HL-60 (cell line): Measurements from ENCODE around the gene EDIL3.

Experiments
- DNase-seq, 2 experiments: peaks; one replicate each; pipeline ENCODE4 v3.0.0-alpha.2; 2010 to 2020; ENCODE audit warnings: low read depth in 1 of 2, low spot score in 1 of 2
- H3K27ac ChIP-seq: fragments of 250-450 bp; sonication (Bioruptor Pico); replicated peaks from 2 replicates; pipeline ENCODE4 v1.5.1; 2020; ENCODE audit warnings: mild to moderate bottlenecking, moderate library complexity
- H3K27me3 ChIP-seq: fragments of 250-450 bp; sonication (Bioruptor Pico); 2 replicates; pipeline ENCODE4 v1.5.1; 2021; ENCODE audit warnings: mild to moderate bottlenecking, moderate library complexity; ENCODE audit not compliant: insufficient read depth, poor library complexity, severe bottlenecking
- H3K4me3 ChIP-seq: replicated peaks from 2 replicates; pipeline ENCODE4 v1.5.1; 2011; ENCODE audit warnings: mild to moderate bottlenecking, control low read depth, low read length; ENCODE audit not compliant: insufficient read depth
- CTCF ChIP-seq: IDR thresholded peaks from one replicate; pipeline ENCODE4 v1.5.1; 2011; ENCODE audit warnings: low read length, control low read depth, inconsistent platforms; ENCODE audit not compliant: insufficient read depth
- GABPA ChIP-seq: IDR thresholded peaks from 2 replicates; pipeline ENCODE4 v1.6.1; 2012; ENCODE audit warnings: low read depth
- POLR2AphosphoS5 ChIP-seq: IDR thresholded peaks from 2 replicates; pipeline ENCODE4 v1.6.1; 2012; ENCODE audit warnings: low read depth
- REST ChIP-seq: IDR thresholded peaks from 2 replicates; pipeline ENCODE4 v1.6.1; 2012; ENCODE audit warnings: low read depth; ENCODE audit not compliant: insufficient replicate concordance
- SPI1 ChIP-seq: IDR thresholded peaks from 2 replicates; pipeline ENCODE4 v1.6.1; 2012; ENCODE audit warnings: low read depth, mild to moderate bottlenecking, borderline replicate concordance

The EDIL3 gene

GRCh38 chr5:83924891-83925290, 459.8 kb downstream of the EDIL3 start:
- Histone ChIP-seq H3K27ac (no peak overlapping the region), H3K4me3 (no peak overlapping the region), H3K27me3 (no peaks in the 10 kb centered on the region)
- no peak for DNase-seq
- TF ChIP-seq REST: no peak
- TF ChIP-seq GABPA: no peak
- no peak for TF ChIP-seq POLR2AphosphoS5
- no peak for TF ChIP-seq CTCF
- TF ChIP-seq SPI1: no peak

DNA sequence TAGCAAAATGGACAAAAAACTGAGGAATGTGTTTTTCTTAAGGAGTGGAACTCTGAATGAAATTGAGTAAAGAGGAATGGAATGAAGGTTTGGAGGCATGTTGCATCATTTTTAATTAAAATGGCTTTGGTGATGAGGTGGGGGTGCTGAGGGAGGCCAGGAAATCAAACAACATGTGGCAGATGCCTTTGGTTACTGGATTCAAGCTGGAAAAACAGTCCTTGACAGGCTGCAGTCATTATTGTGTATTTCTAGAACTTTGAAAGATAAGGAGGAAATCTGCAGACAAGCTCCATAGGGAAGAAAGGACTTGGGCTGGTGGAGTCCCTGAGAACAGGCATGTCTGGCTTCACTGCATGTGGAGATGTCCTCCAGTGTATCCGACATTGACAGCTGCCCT, 460.5 kb downstream of the EDIL3 start:
- DNase-seq: no peak
- H3K27me3 ChIP-seq: no peaks in the 10 kb centered on the region
- H3K27ac ChIP-seq: no peak overlapping the region
- H3K4me3 ChIP-seq: no peak overlapping the region
- TF ChIP-seq REST: no peak

DNA sequence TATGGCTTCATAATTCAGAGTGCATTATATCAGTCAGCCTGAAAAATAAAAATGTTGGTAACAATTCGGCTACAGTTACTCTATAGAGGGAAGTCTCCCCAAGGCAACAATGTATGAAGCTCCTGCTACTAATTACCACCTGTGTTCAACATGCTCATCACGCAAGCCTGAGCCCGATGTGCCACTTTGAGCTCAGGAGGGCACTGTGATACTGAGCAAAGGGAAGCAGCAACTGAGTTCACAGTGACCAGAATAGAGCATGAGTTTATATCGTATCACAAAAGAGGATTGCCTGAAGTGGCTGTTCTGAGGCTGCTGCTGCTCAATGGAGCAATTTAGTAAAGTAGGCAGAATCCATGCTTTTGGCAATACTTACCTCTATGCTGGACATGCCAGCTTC, 462.0 kb downstream of the EDIL3 start:
- Histone ChIP-seq H3K4me3 (no peak overlapping the region), H3K27me3 (no peaks in the 10 kb centered on the region), H3K27ac (no peak overlapping the region)
- TF ChIP-seq GABPA (no peak), REST (no peak), CTCF (no peak), POLR2AphosphoS5 (no peak), SPI1 (no peak)
- no peak for DNase-seq

- TF ChIP-seq GABPA (no peak), REST (no peak), SPI1 (no peak), CTCF (no peak), POLR2AphosphoS5 (no peak)
- Histone ChIP-seq H3K4me3 (no peak overlapping the region), H3K27ac (no peak overlapping the region), H3K27me3 (no peaks in the 10 kb centered on the region)
- no peak for DNase-seq
Measured at GRCh38 chr5:83921666-83922193, 462.9 kb downstream of the EDIL3 start.
